ENCODE measurements around the gene EXOC5. TPM values are rescaled to one million over a fixed set of nuclear protein-coding genes. Genes with fewer than 3 reads are reported as not detected.
"Not testable (repeated sequence)": the region's sequence is repeated elsewhere in the genome, so short reads cannot be mapped to it uniquely, and the experiment has no call there.

The EXOC5 gene
- total RNA-seq, 4 donors from 2014 or later = 50.9 to 73.1 (median 55.4) TPM

- intact Hi-C loops (cut with DNase I) = no loop called here
- H3K4me1 ChIP-seq = peaks cover 0 to 22% (median 19%) of the 10 kb centered on the region in 4 donors
- WGBS = 89% methylated on average over 1 of the region's 1 CpG
Measured at GRCh38 chr14:57259672-57260071, 9.0 kb downstream of the EXOC5 start.

DNA sequence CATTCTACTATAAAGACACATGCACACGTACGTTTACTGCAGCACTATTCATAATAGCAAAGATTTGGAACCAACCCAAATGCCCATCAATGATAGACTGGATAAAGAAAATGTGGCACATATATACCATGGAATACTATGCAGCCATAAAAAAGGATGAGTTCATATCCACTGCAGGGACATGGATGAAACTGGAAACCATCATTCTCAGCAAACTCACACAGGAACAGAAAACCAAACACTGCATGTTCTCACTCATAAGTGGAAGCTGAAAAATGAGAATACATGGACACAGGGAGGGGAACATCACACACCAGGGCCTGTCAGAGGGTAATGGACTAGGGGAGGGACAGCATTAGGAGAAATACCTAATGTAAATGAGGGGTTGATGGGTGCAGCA is 10.5 kb downstream of the EXOC5 start:
- DNase-seq (ENCODE audit: extremely low spot score); H3K4me3 ChIP-seq; H3K9me3 ChIP-seq; H3K27me3 ChIP-seq; H3K36me3 ChIP-seq; intact Hi-C loops (cut with DNase I); H3K27ac ChIP-seq (replicated peaks in 1 of 4): not testable (repeated sequence)
- H3K4me1 ChIP-seq = peaks cover 0 to 18% (median 16%) of the 10 kb centered on the region in 4 donors
- 93% methylated on average over 2 of the region's 2 CpGs for WGBS

More at GRCh38 chr14:57259672-57260071, 9.0 kb downstream of the EXOC5 start:
- Histone ChIP-seq H3K9me3 (no peaks in the 10 kb centered on the region), H3K27ac (replicated peaks in 1 of 4) (no peak overlapping the region), H3K36me3 (no peaks in the 10 kb centered on the region), H3K4me3 (no peak overlapping the region), H3K27me3 (no peaks in the 10 kb centered on the region)
- no peak for TF ChIP-seq CTCF (IDR thresholded peaks at IDR 0.05)
- no peak for TF ChIP-seq EP300 (IDR thresholded peaks at IDR 0.05)
- TF ChIP-seq POLR2AphosphoS5 (IDR thresholded peaks at IDR 0.05) = no peak
- no peak for TF ChIP-seq POLR2A (IDR thresholded peaks at IDR 0.05; ENCODE audit: low read depth)
- DNase-seq (ENCODE audit: extremely low spot score) = no peak

GRCh38 chr14:57254884-57255283 is 13.8 kb downstream of the EXOC5 start:
- intact Hi-C loops (cut with DNase I) = no loop called here
- Histone ChIP-seq H3K27me3 (no peaks in the 10 kb centered on the region), H3K27ac (replicated peaks in 1 of 4) (no peak overlapping the region), H3K4me1 (peaks cover 0 to 9% (median 3%) of the 10 kb centered on the region in 4 donors), H3K4me3 (no peak overlapping the region), H3K9me3 (no peaks in the 10 kb centered on the region), H3K36me3 (no peaks in the 10 kb centered on the region)
- DNase-seq (ENCODE audit: extremely low spot score) = no peak
- no peak for TF ChIP-seq CTCF (IDR thresholded peaks at IDR 0.05)
- no peak for TF ChIP-seq EP300 (IDR thresholded peaks at IDR 0.05)

DNA sequence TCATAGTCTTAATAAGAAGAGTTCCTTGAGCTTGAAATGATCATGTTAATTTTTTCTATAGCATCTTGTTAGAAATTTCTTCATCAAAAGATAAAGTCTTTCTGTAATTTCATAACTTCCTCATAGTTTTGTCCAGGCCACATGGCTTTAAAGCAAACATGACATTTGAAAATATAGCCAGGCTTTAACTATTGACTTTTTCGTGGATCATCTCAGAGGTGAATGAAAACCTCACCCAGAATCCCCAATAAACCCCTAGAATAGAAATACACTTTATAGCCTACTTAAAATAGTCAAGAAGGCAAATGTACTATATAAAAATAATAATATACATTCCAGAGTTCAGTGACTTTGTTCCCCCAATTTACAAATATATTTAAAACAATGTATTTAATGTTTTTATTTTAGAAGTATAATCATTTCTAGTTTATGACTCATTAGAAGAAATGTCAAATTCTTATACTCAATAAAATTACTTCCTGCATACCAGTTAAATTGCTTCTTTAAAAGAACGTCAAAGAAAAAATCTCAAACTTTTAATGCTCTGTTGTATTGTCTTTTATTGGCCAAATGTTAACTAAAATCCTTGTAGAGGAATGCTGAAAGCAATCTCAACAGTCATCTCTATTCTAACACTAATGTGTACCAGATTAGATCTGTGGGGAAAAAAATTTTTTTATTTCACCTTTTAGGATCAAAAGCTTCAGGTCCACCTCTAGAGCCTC is 21.6 kb downstream of the EXOC5 start:
- TF ChIP-seq EP300 (IDR thresholded peaks at IDR 0.05) (no peak), POLR2AphosphoS5 (IDR thresholded peaks at IDR 0.05) (no peak), POLR2A (IDR thresholded peaks at IDR 0.05; ENCODE audit: low read depth) (no peak), CTCF (IDR thresholded peaks at IDR 0.05) (no peak)
- Histone ChIP-seq H3K9me3 (no peaks in the 10 kb centered on the region), H3K4me1 (peaks cover 0 to 29% (median 14%) of the 10 kb centered on the region in 4 donors), H3K27me3 (no peaks in the 10 kb centered on the region), H3K4me3 (no peak overlapping the region), H3K27ac (replicated peaks in 1 of 4) (no peak overlapping the region), H3K36me3 (peaks cover 0 to 18% (median 7%) of the 10 kb centered on the region in 4 donors)
- no peak for DNase-seq (ENCODE audit: extremely low spot score)
- intact Hi-C loops (cut with DNase I) = no loop called here
- WGBS = 75% methylated on average over 2 of the region's 2 CpGs

DNA sequence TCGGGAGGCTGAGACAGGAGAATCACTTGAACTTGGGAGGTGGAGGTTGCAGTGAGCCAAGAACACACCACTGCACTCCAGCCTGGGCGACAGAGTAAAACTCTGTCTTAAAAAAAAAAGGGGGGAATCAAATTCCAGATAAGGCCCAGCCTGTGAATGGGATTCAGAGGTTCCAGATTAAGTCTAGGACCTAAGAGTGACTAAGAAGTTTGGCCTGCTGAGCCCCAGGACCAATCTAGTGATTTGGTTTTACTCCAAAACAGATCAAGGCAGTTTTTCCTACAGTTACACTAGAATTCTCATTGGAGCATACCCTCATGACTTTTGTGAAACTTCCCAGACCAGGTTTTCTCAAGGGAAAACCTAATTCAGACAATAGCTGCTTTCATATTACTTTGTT is 22.8 kb downstream of the EXOC5 start:
- TF ChIP-seq POLR2A (IDR thresholded peaks at IDR 0.05; ENCODE audit: low read depth) = no peak
- TF ChIP-seq EP300 (IDR thresholded peaks at IDR 0.05) = no peak
- no peak for TF ChIP-seq POLR2AphosphoS5 (IDR thresholded peaks at IDR 0.05)
- no peak for TF ChIP-seq CTCF (IDR thresholded peaks at IDR 0.05)
- H3K36me3 ChIP-seq = peaks cover 0 to 30% (median 7%) of the 10 kb centered on the region in 4 donors
- H3K27me3 ChIP-seq = no peaks in the 10 kb centered on the region
- 93% methylated on average over 2 of the region's 2 CpGs for WGBS
- intact Hi-C loops (cut with DNase I) = no loop called here
- DNase-seq (ENCODE audit: extremely low spot score) = no peak
- H3K9me3 ChIP-seq = no peaks in the 10 kb centered on the region
- peaks cover 0 to 26% (median 14%) of the 10 kb centered on the region in 4 donors for H3K4me1 ChIP-seq
- H3K27ac ChIP-seq (replicated peaks in 1 of 4) = no peak overlapping the region
- H3K4me3 ChIP-seq = no peak overlapping the region

Measured in esophagus muscularis mucosa (tissue), 4 donors.